Stimulated activated CD4-positive, alpha-beta T cell treated with anti-CD3 and anti-CD28 coated beads, Interleukin-12 subunit alpha, Interleukin-12 subunit beta, amount 100 ng/mL, for 4 hours (primary cell): Measurements from ENCODE around the gene KIF15.
A peak's percentile ranks its signal among the peaks of the same experiment; 100 is the strongest.
"Not testable (repeated sequence)": the region's sequence is repeated elsewhere in the genome, so short reads cannot be mapped to it uniquely, and the experiment has no call there.

Source experiments
- DNase-seq: peaks from one replicate; pipeline ENCODE4 v3.0.0-alpha.2; 2020

Gene KIF15

DNA sequence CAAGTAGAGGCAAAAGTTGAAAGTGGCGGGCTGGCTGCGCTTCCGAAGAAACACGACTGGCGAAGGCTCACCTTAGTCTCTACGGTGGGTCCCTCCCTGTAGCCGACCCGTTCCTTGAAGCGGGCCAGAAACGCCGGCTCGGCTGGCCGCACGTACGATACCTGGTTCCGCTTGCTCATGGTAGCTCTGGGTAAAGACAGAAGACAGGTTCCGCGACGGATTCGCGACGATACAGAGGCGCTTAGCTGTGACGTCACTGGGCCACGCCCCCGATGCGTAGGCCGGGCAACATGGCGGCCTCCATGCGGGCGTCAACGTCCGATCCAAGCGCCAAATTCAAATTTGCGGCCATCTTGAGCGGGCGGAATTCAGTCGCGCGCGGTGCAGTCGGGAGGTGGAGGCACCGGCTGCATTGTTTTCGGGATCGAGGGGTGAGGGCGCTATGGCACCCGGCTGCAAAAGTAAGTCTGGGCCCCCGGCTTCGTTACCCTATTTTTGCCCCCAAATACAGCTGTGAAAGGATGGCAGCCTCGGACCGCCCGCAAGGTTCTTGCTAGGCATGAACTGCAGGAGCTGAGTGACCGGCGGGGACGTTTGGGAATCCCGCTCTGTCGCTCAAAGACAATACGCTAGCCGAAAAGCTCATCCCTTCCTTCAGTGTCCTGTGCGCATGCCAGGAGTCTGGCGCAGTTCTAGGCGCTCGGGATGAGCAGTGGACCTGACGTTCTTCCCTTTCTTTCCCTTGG is at the start of gene KIF15, which contains the start of gene KIAA1143:
Gene KIF15 (plus strand): TSS at position 371 of the 746 bp plus-strand sequence. CDS start 72 bp downstream, at position 443.
Gene KIAA1143 (minus strand): TSS at position 196 of the 746 bp plus-strand sequence. CDS start 17 bp downstream, at position 179.
- DNase-seq: peak; percentile 99

DNA sequence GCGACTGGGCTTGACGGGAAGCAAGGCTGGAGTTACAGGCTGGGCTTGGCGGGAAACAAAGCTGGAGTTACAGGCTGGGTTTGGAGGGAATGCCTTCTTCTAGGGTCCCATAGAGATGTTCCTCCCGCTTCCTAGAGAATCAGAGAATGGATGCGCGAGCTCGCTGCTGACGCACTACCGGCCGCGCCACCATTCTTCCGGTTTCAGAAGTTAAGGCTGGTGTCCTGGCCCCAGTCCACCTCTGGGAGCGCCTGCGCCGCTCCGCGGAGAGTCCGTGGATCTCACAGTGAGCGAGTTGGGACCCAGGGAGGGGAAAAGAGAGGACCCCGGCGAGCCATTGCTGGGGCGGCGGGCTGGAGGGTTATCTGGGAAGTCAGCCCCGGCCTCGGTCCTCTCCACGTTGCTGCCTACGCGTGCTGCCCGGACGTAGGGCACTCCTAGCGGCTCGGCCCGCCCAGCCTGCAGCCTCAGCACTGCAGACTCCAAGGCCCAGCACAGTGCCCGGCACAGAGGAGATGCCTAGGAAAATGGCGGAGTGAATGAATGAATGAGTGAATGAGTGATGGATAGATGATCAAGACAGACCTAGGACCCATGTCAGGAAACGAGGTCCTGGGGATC is 49.0 kb upstream of the KIF15 start, which contains the start of gene ZNF502:
Gene ZNF502 (plus strand): TSS at position 206 of the 621 bp plus-strand sequence. CDS start 7,602 bp downstream, outside the sequence.
- DNase-seq: peak; percentile 60

- no peak for DNase-seq
Observed at GRCh38 chr3:44721231-44722102, 40.1 kb upstream of the KIF15 start.

DNA sequence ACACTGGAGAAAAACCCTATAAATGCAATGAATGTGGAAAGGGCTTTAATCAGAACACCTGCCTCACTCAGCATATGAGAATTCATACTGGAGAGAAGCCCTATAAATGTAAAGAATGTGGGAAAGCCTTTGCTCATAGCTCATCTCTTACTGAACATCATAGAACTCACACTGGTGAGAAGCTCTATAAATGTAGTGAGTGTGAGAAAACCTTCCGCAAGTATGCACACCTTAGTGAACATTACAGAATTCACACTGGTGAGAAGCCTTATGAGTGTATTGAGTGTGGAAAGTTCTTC is 39.5 kb upstream of the KIF15 start:
- no peak for DNase-seq

DNA sequence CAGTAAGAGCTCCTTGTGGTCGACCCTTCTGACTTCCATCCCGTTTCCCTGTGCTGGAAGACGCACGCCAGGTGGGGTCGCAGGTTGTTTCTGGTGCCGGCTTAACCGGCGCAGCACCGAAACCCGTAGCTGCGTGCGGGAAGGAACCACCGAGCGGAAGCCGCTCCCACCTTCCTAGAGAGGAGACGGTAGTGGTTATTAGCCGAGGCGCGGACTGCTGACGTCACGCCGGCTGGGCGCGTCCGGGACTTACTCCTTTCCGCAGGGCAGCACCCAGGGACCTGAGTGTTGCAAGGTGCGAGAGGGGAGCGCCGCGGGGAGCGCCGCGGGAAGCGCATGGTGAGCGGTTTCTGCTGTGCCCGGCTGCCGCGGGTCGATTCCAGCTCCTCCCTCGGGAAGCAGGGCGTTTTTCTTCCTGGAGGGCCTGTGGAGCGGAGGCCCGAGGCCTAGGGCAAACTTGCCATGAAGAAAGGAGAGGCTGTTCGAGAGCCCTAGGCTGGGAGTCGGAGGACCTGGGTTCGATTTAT is 32.1 kb upstream of the KIF15 start, which contains the start of gene ZNF501:
Gene ZNF501 (plus strand): TSS at position 252 of the 527 bp plus-strand sequence. CDS start 4,787 bp downstream, outside the sequence.
- DNase-seq: peak; percentile 82

DNA sequence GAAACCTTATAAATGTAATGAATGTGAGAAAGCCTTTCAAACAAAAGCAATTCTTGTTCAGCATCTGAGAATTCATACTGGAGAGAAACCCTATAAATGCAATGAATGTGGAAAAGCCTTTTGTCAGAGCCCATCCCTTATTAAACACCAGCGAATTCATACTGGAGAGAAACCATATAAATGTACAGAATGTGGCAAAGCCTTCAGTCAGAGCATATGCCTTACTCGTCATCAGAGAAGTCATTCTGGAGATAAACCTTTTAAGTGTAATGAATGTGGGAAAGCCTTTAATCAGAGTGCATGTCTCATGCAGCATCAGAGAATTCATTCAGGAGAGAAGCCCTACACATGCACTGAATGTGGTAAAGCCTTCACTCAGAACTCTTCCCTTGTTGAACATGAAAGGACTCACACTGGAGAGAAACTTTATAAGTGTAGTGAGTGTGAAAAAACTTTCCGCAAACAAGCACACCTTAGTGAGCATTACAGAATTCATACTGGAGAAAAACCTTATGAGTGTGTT is 26.9 kb upstream of the KIF15 start:
- no peak for DNase-seq

DNA sequence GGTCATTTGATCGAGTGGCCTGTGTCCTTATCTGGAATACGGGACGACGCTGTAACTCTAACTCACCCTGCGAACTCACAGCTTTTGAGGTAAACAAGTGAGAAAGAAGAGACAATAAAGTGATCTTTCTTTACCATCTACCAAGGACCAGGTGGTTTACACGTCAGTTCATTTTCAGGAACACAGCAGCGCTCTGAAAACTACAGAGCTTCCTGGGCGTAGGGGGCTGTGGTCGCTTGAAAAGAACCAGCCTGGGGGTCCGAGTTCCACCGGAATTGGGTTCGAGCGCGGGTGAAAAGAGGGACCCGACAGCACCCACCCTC is 532 bp upstream of the KIF15 start:
- DNase-seq: no peak

- DNase-seq: no peak
Observed at GRCh38 chr3:44762170-44762677, 630 bp downstream of the KIF15 start.

GRCh38 chr3:44762690-44763089 is 1.1 kb downstream of the KIF15 start:
- no peak for DNase-seq

DNA sequence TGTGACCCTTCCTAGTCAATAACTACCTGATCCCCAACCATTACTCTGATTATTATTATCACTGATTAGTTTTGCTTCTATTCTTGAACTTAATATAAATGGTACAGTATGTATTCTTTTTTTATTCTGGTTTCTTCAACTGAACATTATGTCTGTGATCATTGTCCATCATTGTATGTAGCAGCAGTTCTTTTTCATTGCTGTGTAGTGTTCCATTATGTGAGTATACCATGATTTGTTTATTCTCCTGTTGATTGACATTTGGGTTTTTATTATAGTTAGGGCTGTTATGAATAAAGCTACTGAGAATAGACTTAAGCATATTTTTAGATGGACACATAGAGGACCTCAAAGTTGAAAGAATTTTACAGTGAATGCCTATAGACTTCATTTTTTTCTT is 2.7 kb downstream of the KIF15 start:
- no peak for DNase-seq

DNA sequence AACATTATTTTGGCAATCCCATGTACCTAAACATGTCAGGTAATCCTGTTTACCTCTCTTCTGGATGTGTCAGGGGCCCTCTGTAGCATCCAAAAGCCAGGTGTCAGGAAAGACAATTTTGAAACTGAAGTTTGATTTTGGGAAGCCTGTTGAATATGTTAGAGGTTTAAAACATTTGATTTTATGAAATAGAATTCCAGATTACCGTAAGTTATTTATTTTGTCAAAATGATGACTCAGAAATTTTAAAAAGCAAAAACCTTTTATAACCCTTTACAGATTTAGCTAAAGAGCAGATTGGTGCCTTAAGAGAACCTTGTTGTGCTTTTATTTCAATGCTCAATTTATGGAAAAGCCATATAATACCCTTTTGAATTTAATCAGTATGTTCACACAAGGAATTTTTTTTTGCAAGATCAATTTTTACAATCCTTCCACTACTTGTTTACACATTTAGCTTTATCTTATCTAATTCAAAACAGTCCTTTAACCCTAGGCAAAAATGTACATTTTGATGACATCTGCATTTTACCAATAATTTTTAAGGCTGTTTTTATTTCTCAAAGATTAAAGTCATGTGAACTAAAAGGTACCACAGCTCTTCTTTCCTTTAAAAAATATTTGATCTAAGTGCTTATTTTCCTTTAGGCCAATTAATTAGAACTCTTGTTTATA is 10.0 kb downstream of the KIF15 start:
- DNase-seq: no peak

GRCh38 chr3:44772099-44772442 is 10.5 kb downstream of the KIF15 start:
- no peak for DNase-seq

- no peak for DNase-seq
Observed at GRCh38 chr3:44782891-44783290, 21.3 kb downstream of the KIF15 start.

DNA sequence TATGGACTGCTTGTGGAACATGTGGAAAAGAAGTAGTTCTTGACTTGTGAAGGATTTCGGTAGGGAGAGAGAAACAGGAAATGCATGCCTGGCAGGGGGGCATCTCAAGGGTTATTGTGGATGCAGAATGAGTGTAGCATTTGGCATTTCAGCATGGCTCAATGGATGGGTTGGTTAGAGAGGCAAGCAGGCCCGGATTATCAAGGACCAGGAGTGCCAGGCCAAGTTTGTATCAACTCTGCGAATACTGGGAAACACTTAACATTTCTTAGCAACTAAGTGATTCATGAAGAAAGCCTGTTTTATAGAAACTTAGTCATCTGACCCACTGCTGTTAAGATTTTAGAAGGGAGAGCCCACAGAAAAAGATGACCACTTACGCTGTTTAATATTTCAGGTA is 33.6 kb downstream of the KIF15 start:
- DNase-seq: no peak

- DNase-seq: no peak
Observed at GRCh38 chr3:44802011-44802410, 40.4 kb downstream of the KIF15 start.

GRCh38 chr3:44803298-44803697 is 41.7 kb downstream of the KIF15 start:
- DNase-seq: no peak

GRCh38 chr3:44805960-44806359 is 44.4 kb downstream of the KIF15 start:
- no peak for DNase-seq

DNA sequence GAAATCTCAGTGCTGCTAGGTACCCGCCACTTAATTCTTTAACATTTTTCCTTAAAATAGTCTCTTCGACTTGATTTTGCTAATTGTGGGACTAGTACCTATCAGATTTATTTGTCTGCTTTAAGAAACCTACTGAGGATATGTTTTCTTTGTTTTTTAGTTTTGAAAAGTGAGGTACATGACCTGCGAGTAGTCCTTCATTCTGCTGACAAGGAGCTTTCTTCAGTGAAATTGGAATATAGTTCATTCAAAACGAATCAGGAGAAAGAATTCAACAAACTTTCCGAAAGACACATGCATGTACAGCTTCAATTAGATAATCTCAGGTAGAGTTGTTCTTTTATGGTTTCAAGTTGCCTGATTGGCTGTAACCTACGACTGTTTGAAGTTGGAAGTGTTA is 53.2 kb downstream of the KIF15 start:
- DNase-seq: no peak

DNA sequence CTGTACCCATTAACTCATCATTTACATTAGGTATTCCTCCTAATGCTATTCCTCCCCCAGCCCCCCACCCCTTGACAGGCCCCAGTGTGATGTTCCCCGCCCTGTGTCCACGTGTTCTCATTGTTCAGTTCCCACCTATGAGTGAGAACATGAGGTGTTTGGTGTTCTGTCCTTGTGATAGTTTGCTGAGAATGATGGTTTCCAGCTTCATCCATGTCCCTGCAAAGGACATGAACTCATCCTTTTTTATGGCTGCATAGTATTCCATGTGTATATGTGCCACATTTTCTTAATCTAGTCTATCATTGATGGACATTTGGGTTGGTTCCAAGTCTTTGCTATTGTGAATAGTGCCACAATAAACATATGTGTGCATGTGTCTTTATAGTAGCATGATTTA is 54.7 kb downstream of the KIF15 start:
- not testable (repeated sequence) for DNase-seq

- DNase-seq: not testable (repeated sequence)
Observed at GRCh38 chr3:44821206-44821605, 59.6 kb downstream of the KIF15 start.

DNA sequence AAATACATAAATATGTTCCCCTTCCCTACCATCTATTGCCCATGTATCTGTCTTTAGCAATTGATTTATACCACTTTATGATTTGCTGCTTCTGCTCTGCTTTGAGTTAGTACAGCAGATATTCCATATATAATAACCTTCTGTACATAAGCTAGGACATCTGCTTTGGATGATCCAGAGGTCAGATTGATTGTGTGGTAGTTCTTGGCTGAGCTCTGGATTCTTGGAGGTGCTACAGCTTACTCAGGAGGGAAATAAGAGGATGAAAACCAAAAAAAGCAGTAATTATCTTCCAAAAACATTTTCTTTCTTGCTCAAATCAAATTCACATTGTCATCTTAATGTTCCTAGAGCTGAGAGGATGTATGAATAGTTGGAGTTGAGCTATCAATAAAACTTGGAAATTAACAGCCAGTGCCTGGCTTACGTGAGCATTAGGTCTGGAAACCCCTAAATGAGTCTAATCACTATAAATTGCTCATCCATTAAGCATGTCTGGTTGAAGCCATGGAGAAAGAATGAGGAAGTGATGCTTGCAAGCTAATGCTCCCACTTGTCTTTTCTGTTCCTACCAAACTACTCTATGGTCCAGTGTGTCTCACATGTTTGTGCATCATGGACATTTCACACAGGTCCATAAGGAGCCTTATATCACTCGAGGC is 63.8 kb downstream of the KIF15 start:
- no peak for DNase-seq

GRCh38 chr3:44827196-44827595 is 65.6 kb downstream of the KIF15 start:
- no peak for DNase-seq
